Measurements from ENCODE around the gene MITD1.
"Not testable (repeated sequence)": the region's sequence is repeated elsewhere in the genome, so short reads cannot be mapped to it uniquely, and the experiment has no call there.

The MITD1 gene

DNA sequence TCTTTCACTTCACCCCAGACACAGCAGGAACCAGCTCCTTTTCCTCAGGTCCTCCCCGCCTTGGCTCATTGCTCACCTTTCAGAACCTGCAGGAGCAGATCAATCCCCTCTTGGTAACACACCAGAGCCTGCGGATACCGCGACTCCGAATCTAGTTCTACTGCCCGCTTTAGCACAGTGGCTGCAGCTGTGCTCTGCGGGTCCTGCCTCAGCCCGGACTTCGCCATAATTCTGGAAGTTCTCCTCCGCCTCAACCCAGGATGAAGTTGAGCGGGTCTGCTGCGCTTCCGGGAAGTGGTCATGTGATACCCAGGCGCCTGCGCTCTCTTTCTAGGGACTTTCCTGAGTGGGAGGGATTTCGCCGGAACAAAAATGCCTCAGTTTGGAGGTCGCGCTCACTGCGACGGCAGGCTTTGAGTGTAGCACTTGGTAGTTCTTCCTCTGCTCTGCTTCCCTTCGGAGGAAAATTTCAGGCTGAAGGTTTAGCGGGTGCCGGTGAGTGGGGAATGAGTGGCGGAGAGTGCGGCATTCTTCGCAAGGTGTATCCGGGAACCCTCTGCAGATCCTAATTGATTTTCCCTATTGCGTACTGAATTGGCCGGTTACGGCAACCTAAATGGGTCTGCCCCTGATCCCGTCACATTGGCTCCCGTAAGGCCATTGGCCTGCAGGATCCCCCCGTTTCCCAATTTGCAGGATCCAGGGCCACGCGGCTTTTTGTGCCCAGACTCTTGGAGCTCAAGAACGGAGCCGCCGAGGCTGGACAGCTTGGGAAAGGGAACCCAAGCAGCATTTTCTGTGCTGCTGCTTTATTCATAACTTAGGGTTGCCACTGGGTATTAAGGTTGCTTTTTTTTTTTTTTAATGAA lies at the start of gene MITD1, which contains the start of gene MRPL30:
Gene MITD1 (minus strand): TSS at position 304 of the 869 bp plus-strand sequence. CDS start 77 bp downstream, at position 227.
Gene MRPL30 (plus strand): TSS at position 430 of the 869 bp plus-strand sequence. CDS start 5,020 bp downstream, outside the sequence.
- peak; percentile 93 for DNase-seq

DNA sequence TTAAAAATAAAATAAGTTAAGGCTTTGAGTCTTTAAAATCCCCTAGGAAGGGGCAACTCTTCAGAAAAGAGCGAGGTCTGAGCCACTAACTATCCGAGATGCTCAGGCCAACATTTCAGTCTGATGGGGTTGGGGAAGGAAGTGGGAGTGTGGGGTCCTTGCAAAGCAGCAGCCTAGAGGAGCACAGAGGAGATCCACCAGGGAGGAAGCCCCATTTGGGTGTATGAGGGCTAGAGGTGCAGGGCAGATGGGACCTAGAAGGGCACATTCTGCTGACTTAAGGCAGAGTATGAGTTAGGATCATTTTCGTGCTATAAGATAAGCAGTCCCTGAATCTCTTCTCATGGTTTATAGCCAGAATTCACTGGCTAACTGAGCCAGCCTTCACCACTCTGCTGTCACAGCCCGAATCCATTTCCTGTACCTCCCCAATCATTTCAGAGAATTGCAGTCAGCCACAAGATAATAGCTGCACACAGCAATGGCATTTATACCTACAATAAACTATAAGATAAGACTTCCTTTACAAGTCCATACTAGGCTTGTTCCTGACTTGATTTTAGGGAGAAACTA lies 37.2 kb upstream of the MITD1 start:
- DNase-seq: no peak

DNA sequence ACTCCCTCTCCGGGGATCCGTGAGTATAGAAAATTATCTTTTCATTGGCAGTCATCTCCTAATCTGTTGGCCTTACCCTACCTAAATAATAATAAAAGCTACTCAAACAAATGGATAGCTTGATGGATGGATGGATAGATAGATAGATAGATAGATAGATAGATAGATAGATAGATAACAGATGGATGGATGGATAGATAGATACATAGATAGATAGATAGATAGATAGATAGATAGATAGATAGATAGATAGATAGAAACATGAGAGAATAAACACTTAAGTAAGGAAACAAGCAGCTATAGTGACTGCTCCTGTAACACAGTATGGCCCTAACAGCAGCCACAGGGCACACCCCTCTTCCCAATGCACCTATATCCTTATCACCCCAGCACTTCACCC lies 35.2 kb upstream of the MITD1 start:
- DNase-seq: no peak

DNA sequence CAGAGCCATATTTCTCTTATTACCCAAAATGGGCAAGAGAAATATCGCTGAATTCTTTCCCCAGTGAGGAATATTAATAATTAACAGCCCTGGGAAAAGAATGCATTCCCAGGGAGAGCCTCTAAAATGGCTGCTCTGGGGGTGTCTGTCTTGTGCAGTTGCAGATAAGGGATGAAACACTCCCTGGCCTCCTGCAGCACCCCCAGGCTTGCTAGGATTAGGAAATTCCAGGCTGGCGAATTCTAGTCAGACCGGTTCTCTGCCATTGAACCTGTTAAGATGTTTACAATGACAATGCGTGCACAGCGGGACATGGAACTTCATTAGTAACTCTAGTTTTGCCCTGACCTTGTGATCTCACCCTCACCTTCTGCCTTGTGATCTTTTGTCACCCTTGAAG lies 24.6 kb upstream of the MITD1 start:
- DNase-seq: no peak

DNA sequence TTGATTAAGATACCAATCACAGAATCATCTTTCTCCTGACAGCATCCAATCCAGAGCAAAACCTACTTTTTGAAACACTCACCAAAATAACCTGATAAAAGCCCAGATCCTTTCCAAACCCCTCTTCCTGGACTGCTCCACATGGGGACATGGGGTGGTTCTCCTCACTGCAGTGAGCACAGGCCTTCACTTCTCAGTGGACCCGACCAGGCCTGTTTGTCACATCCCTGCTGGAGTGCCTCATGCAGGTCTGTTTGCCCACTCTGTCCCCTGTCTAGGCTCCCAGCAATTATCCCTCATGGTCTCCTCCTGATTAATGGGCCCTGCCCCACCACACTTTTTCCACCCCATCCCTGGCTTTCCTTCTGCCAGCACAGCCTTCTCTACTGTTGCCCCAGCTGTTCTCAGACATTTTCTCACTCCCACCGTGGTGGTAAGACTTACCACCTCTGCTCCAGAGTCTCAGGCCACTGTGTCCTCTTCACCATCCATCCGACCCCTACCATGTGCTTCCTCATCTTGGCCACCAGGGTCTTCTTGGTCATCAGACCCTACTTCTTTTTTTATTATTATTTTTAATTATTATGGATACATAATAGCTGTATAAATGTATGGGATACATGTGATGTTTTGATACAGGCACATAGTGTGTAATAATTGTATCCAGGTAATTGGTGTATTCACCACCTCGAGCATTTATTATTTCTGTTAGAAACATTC lies 21.3 kb upstream of the MITD1 start:
- DNase-seq: no peak

DNA sequence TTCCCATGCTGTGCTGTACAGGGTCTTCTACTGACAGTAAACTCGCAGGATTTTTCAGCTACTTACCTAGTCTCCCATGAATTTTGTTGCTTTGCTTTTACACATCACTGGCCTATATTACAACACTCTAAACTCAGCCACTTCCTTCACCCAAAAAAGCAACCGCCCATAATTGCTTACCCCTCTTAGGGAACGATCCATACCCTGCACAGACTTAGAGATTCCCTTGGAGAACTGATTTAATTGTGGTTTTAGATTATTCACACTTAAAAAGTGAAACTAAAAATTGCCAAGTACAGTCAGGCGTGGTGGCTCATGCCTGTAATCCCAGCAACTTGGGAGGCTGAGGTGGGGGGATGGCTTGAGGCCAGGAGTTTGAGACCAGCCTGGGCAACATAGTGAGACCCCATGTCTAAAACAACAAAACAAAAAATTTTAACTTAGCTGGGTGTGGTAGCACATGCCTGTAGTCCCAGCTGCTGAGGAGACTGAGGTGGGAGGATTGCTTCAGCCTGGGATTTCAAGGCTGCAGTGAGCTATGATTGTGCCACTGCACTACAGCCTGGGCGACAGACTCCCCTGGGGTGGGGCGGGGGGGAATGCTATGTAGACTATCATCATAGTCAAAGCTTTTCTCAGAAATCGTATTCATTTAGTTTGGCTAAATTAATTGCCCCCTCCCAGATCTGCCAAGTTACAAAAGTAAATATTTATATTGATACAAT lies 19.4 kb upstream of the MITD1 start:
- DNase-seq: no peak

DNA sequence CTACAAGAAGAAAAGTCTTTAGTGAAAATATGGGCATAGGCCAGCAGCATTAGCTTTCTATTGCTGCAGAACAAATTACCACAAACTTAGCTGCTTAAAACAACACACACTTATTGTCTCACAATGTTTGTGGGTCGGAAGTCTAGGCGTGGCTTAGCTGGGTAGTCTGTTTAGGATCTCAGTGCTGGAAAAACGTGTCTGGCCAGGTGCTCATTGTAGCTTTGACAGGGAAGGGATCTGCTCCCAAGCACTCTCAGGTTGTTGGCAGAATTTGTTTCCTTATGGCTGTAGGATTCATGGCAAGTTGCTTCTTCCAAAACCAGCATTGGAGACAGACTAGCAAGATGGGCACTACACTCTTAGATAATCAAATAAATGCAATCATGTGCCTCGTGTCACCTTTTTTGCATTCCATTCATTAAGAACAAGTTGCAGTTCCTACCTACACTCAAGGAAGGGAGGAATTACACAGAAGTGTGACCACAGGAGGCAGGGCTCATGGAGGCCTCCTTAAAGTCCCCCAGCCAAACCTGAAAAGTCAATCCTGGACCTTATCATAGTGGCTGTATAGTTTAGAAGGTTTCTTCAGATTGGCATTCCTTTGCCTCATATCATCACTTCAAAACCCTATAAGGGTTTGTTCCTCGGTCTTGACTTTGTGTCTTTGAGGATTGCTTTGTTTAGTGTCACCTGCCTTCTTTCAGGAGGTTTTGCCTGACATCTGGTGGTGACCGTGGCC lies 17.4 kb upstream of the MITD1 start:
- no peak for DNase-seq

DNA sequence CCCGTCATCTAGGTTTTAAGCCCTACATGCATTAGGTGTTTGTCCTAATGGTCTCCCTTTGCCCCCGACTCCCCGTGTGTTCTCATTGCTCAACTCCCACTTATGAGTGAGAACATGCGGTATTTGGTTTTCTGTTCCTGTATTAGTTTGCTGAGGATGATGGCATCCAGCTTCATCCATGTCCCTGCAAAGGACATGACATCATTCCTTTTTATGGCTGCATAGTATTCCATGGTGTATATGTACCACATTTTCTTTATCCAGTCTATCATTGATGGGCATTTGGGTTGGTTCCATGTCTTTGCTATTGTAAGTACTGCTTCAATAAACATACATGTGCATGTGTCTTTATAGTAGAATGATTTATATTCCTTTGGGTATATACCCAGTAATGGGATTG lies 11.5 kb upstream of the MITD1 start:
- not testable (repeated sequence) for DNase-seq

DNA sequence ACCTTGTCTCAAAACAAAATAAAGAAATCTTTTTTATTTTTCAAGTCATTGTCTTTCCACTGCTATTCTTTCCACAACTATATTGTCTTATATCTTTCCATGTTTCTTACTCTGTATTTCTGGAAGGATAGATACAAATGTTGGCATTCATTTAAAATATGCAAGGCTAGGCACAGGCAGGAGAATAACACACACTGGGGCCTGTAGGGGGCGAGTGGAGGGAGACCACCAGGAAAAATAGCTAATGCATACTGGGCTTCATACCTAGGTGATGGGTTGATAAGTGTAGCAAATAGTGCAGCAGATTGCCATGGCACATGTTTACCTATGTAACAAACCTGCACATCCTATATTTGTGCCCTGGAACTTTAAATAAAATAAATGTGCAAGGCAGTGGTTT lies 9.7 kb upstream of the MITD1 start:
- DNase-seq: no peak

DNA sequence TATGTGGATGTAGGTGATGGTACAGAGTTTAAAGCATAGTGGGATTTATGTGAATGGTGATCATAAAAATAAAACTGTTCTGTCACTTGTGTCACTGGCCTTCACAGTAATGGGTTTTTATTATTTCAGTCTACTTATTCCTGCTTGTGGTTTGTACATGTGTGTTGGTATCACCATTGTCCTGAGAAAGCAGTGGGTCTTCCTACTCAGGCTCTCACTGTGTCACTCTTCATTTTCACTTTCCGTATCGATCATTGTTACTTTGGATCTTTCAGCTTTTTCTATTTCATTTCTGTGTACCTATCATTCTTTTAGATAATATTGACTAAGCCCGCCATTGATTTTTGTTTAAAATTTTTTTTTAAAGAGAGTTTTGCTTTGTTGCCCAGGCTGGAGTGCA lies 7.5 kb upstream of the MITD1 start:
- no peak for DNase-seq

DNA sequence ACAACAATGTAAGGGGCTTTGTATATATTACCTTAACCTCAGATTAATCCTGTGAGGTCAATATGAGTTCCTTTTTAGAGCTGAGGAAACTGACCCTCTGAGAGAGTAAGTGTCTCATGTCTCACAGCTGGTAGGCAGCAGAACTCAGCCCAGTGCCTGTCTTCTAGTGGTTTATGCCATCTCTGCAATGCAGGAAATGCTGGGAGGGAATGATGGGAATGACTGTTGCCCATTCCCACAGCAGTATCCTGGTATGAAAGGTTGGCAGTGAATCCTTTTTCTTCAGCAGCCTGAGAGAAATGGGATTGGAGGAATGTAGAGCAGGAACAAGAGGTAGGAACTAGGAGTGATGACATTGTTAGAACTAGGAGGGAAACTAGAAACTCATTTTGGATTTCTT lies 6.2 kb upstream of the MITD1 start:
- no peak for DNase-seq

DNA sequence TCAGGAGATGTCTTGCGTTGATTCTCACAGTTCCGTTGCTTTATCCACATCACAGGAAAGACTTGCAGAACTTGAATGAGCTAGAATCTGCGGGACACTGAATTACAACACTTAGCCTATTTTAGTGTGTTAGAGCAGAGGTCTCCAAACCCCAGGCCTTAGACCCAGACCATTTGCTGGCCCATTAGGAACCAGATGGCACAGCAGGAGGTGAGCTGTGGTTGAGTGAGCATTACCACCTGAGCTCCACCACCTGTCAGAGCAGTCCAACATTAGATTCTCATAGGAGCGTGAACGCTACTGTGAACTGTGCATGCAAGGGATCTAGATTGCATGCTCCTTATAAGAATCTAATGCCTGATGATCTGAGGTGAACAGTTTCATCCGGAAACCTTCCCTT lies 4.0 kb upstream of the MITD1 start:
- no peak for DNase-seq

DNA sequence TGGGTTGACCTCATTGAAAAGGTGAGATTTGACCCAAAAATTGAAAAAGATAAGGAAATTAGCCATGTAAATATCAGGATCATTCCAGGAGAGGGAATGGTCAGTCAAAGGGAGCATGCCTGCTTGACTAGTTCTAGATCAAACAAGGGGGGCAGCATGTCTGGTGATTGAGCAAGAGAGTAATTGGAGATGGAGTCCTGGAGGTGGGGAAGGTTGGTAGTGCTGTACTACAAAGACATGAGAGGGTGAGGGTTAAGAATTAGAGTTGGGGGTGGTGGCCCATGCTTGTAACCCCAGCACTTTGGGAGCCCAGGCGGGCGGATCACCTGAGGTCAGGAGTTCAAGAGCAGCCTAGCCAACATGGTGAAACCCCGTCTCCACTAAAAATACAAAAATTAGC lies 2.2 kb upstream of the MITD1 start:
- DNase-seq: no peak

DNA sequence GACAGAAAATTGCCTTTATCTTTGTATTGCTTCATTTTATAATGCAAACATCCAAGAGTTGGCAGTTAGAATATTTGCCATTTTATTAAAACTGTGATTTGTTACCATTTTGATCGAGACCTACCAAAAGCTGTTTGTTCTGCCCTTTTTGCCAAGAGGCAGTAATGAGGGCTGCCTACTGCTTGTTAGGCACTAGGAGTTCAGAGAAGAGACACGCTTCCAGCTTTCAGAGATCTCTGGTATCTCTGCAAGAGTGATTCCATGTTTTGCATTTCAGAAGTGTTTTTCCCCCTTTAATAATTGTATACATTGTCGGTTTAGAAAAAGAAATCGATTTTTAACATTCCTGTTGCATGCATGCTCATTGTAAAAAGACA lies 754 bp upstream of the MITD1 start:
- no peak for DNase-seq

DNA sequence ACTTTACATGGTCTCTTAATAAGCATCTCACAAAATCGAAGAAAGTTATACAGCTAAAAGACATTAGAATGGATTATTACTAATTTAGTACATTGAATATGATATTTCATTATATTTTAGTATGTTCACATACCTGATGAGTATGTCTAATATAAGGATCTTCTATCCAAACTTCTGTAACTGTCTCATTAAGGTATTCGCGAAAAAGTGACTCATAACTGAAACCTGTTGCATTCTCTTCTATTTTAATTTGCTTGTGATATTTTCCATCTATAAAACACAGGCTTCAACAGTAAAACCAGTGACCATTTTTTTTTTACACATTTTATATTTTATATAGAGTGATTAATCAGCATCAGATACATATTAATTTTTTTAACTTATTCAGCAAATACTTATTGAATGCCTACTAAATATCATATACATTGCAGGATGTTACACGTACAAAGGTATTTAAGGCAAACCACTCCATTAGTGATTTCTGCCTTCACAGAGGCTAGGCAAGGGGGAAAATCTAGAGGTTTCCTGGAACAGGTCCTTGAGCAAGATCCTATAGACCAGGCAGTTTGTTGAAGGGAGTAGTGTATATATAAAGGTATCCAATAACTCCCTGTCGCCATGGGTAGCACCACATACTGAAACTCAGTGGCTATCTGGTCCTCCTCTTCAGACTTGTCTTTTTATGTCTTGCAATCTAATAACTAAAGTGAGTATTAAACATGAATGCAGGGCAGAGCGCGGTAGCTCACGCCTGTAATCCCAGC lies 9.3 kb downstream of the MITD1 start:
- no peak for DNase-seq

DNA sequence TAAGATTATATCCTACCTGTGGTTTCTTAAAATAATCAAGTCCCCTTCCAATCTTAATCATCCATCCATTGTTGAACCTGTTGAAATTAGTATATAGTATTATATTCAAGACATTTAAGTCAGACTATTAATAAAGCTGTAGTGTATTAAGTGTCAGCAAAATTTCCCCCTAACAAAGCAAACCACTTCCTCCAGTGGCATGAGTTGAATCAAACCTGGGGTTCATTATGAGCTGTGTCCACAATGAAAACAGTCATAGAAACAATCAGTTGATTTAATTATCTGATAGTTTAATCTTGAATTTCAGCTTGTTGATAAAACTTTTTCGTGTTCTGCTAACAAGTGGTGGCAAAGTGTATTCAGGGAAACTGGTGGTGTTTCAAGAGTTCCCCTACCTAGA lies 11.3 kb downstream of the MITD1 start:
- DNase-seq: no peak

DNA sequence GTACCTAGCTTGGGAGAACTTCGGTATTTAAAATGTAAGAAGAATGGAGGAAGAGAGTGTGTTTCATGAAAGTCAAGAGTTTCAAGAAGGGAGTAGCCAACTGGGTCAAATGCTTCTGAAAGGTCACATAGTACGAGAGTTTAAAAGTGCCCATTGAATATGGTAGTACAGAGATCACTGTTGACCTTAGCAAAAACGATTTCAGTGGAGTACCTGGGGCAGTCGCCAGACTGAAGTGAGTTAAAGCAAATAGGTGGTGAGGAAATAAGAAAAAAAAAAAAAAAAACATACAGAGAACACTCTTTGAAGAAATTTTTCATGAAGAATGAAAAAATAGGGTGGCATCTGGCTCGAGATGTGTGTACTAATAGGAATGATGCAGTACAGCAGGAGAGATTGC lies 14.6 kb downstream of the MITD1 start:
- DNase-seq: no peak

DNA sequence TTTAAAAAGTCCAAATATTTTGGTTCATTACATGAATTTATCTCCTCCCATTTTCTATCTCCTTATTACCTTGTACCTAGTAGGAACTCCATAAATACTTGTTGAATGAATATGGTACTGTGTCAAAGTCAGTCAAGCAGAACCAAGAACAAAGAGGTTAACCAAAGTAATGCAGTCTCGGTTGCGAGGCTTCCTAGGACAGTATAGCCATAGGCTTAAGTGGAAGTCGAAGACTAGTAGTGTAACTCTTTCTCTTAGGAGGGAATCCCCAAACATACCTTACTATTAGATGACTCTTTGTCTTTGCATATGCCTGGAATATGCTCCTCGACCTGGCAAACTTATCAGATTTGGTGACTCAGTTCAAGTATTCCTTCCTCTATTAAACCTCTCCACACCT lies 21.3 kb downstream of the MITD1 start:
- DNase-seq: no peak

DNA sequence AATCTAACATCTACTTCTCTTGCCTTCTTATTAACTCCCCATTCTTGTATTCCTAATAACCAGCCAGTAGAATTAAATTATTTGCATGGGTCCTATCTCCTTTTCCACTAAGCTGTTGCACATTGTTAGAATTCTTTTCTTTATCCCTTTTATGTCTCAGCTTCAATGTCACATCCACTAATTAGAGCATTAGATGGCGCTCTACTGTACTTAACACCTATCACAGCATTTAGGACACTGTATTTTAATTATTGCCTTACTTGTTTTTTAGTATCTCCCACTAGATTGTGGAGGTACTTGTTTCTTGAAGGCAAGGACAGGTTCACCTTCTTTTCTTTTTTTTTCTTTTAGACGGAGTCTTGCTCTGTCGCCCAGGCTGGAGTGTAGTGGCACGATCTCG lies 22.3 kb downstream of the MITD1 start:
- DNase-seq: no peak

DNA sequence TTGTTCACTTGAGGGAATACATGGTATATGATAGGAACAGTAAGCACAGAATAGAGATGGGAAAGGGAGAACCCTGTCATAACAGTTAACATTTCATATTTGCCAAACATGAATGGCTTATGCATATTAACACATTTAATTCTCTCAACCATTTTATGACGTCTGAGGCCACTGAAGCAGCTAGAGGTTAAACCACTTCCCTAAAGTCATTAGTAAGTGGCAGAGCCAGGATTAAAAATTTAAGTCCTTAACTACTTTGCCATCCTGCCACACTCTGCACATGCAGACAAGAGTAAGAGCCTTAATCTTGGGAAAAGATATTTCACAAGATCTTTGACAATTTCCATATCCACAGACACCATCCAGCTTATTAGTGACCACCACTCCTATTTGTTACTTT lies 24.0 kb downstream of the MITD1 start:
- DNase-seq: no peak

DNA sequence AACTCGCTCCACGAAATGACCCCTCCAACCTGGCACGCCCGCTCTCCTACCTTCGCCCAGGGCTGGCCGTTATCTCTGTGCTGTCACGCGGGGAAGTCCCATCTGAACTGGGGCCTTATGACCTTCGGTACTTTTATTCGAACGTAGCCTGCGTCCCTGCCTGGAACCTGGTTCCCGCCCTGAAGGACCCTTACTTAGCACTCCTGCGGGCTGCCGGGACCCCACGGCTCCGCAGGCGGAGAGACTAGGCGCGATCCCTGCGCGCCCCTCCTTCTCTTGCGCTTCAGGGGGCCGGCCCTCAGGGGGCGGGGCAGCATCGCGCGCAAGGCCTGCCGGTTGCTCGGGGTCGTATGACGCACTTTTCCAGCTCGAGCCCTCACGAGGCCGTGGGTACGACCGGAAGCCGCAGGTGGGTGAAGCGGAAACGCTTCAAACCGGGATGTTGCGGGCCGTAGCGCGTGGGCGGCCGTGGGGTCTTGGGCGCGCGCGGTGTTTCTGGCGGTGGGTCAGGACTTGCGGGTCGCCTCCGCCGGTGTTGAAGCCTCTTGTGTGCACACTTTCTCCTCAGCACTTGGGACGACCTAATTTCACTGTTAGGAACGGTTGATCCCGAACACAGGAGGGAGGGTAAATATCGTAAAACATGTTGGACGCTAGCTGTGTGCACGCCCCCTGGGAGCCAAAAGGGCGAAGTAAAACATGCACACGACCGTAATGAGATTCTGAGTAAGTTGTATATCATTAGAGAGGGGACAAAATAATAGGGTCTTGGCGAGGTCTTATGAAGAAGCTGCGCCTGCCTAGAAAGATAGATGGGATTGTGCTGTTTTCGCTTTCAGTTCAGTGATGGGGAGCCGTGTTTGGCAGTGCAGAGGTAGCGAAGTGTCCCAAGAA lies 26.0 kb downstream of the MITD1 start, which contains the start of the genes LIPT1 and TSGA10:
Gene LIPT1 (plus strand): TSS at position 325 of the 894 bp plus-strand sequence. CDS start 6,991 bp downstream, outside the sequence.
Gene TSGA10 (minus strand): TSS at position 300 of the 894 bp plus-strand sequence. CDS start 45,503 bp downstream, outside the sequence.
- DNase-seq: peak; percentile 87
